Karpas-422 (cell line): ENCODE results near the gene LRRC2. TPM values are rescaled to one million over a fixed set of nuclear protein-coding genes. Genes with fewer than 3 reads are reported as not detected.

Experiments used
- DNase-seq: peaks from one replicate; pipeline ENCODE4 v3.0.0-alpha.2; 2015
- H2AFZ ChIP-seq: fragments of 200-600 bp; sonication (generic); 2 replicates; pipeline ENCODE4 v1.6.1; 2014; ENCODE audit warnings: antibody characterized with exemption, low read length, mixed read lengths
- H3K27ac ChIP-seq: fragments of 200-600 bp; sonication (generic); 2 replicates; pipeline ENCODE4 v1.5.1; 2014; ENCODE audit warnings: mild to moderate bottlenecking, low read length, moderate library complexity
- H3K27me3 ChIP-seq: fragments of 200-600 bp; sonication (generic); 2 replicates; pipeline ENCODE4 v1.6.1; 2014; ENCODE audit warnings: low read length, mixed read lengths
- H3K36me3 ChIP-seq: fragments of 200-600 bp; sonication (generic); 2 replicates; pipeline ENCODE4 v1.6.1; 2014; ENCODE audit warnings: low read length, mixed read lengths; ENCODE audit not compliant: insufficient read depth
- H3K4me1 ChIP-seq: fragments of 200-600 bp; sonication (generic); 2 replicates; pipeline ENCODE4 v1.6.1; 2014; ENCODE audit warnings: mild to moderate bottlenecking, low read length, mixed read lengths
- H3K4me2 ChIP-seq: fragments of 200-600 bp; sonication (generic); 2 replicates; pipeline ENCODE4 v1.6.1; 2014; ENCODE audit warnings: low read length, low read depth, mild to moderate bottlenecking; ENCODE audit not compliant: poor library complexity, severe bottlenecking
- H3K4me3 ChIP-seq: fragments of 200-600 bp; sonication (generic); 2 replicates; pipeline ENCODE4 v1.5.1; 2014; ENCODE audit warnings: mild to moderate bottlenecking, antibody characterized with exemption, low read length, mixed read lengths
- H3K79me2 ChIP-seq: fragments of 200-600 bp; sonication (generic); 2 replicates; pipeline ENCODE4 v1.6.1; 2014; ENCODE audit warnings: mild to moderate bottlenecking, low read length, mixed read lengths
- H3K9ac ChIP-seq: fragments of 200-600 bp; sonication (generic); 2 replicates; pipeline ENCODE4 v1.6.0; 2014; ENCODE audit warnings: low read length
- H3K9me2 ChIP-seq: fragments of 200-600 bp; sonication (generic), shearing (Covaris generic); replicated peaks from 2 replicates; pipeline ENCODE4 v1.6.0; 2014; ENCODE audit warnings: mild to moderate bottlenecking, low read length, moderate library complexity; ENCODE audit not compliant: insufficient read depth
- H3K9me3 ChIP-seq: fragments of 300-700, 200-600 bp; sonication (generic); 2 replicates; pipeline ENCODE4 v1.6.1; 2014; ENCODE audit warnings: low read length, mixed read lengths
- H4K20me1 ChIP-seq: fragments of 200-600 bp; sonication (generic); 2 replicates; pipeline ENCODE4 v1.6.1; 2014; ENCODE audit warnings: mild to moderate bottlenecking, antibody characterized with exemption, low read length, low read depth; ENCODE audit not compliant: insufficient read depth
- total RNA-seq: library from RNA; depleted of rRNA; stranded (reverse); fragments of >200 nt; shearing (Covaris generic); gene quantifications from 2 replicates; pipeline ENCODE4 v1.2.3, GENCODE V29; 2014; ENCODE audit warnings: low replicate concordance; rRNA removed

LRRC2 gene
- total RNA-seq, result not detected in 2 replicates

DNA sequence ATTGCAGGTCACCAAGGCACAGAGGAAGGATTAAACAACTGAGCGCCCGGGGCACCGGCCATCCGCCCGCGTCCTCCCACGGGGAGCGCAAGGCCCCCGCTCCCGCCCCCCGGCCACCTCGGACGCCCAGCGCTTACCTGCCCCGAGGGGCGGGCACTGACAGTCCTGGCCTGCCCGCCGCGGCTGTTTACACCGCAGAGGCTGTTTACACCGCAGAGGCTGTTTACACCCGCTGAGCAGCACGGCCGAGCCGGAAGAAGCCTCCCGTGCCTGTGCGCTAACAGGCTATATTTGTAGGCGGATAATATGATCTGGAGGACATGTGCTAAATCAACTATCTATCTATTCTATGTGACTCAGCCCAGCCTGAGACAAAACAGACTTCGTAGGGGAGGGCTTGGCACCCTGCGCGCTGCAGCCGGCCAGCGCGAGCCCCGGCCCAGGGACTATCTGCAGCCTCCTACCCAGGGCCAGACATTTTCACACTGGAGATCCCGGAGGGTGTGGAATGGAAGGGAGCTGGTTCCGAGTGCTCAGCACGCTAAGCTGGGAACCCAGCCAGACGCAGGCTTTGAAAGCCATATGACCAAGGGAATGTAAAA, at the start of gene LRRC2:
Gene LRRC2 (minus strand): TSS at position 263 of the 602 bp plus-strand sequence. CDS start 14,711 bp downstream, outside the sequence.
- no peaks in the 10 kb centered on the region for H3K9me3 ChIP-seq
- H3K9ac ChIP-seq, result no peak within 1 kb of the TSS
- H3K4me3 ChIP-seq, result no peak within 1 kb of the TSS

DNA sequence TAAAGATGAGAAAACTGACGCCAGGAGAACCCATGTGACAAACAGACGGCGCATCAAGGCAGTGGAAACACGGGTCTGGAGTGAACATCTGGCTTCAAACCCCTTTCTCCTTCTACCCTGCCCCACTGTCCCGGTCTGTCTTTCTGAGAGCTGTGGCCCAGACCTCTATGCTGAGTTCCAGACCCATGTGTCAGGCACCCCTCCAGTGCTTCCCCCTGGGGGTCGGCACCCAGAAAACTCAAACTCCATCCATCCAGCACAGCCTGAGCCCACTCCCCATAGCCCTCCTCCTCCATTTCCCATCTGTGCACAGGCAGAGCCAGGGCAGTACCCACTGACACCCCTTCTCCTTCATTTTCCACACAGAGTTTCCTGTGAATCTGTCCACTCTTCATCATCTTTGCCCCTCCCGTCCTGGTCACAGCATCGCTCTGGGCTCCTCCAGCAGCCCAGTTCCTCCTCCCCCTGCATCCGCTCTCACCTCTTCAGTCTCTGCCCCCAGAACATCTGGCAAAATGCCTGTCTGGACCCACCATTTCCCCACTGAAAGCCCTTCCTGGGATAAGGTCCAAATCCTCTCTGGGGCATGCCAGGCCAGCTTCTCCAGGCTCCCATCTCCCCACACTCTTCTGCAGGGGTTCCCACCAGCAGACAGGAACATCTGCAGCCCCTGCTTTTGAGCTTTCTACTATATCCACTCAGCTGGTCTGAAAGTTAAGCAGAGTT, 49.1 kb upstream of the LRRC2 start:
- Histone ChIP-seq H3K27ac (no peak overlapping the region), H3K36me3 (no peaks in the 10 kb centered on the region), H3K4me1 (no peaks in the 10 kb centered on the region), H4K20me1 (no peaks in the 10 kb centered on the region), H3K27me3 (no peaks in the 10 kb centered on the region), H3K9me2 (no peaks in the 10 kb centered on the region), H3K9ac (no peak overlapping the region), H3K79me2 (no peaks in the 10 kb centered on the region), H2AFZ (no peak overlapping the region), H3K4me3 (no peak overlapping the region), H3K9me3 (no peaks in the 10 kb centered on the region), H3K4me2 (no peak overlapping the region)
- no peak for DNase-seq

More for the DNA sequence above, at the start of gene LRRC2:
- Histone ChIP-seq H3K27ac (no peak within 1 kb of the TSS), H2AFZ (no peak within 1 kb of the TSS), H3K4me1 (no peaks in the 10 kb centered on the region), H3K36me3 (no peaks in the 10 kb centered on the region), H3K79me2 (no peaks in the 10 kb centered on the region), H4K20me1 (no peaks in the 10 kb centered on the region), H3K27me3 (no peaks in the 10 kb centered on the region), H3K4me2 (no peak within 1 kb of the TSS), H3K9me2 (no peaks in the 10 kb centered on the region)
- no peak for DNase-seq

- Histone ChIP-seq H3K4me1 (no peaks in the 10 kb centered on the region), H3K9me2 (no peaks in the 10 kb centered on the region), H3K4me2 (no peak overlapping the region), H4K20me1 (no peaks in the 10 kb centered on the region), H3K27me3 (no peaks in the 10 kb centered on the region), H3K36me3 (no peaks in the 10 kb centered on the region), H3K4me3 (no peak overlapping the region), H3K9me3 (no peaks in the 10 kb centered on the region), H3K79me2 (no peaks in the 10 kb centered on the region), H3K27ac (no peak overlapping the region), H2AFZ (no peak overlapping the region), H3K9ac (no peak overlapping the region)
- DNase-seq, result no peak
Measured at GRCh38 chr3:46614431-46614830, 48.3 kb upstream of the LRRC2 start.

GRCh38 chr3:46613313-46614005, 47.4 kb upstream of the LRRC2 start:
- Histone ChIP-seq H3K4me1 (no peaks in the 10 kb centered on the region), H3K27ac (no peak overlapping the region), H4K20me1 (no peaks in the 10 kb centered on the region), H3K79me2 (no peaks in the 10 kb centered on the region), H3K36me3 (no peaks in the 10 kb centered on the region), H3K9me3 (no peaks in the 10 kb centered on the region), H3K9me2 (no peaks in the 10 kb centered on the region), H3K4me3 (no peak overlapping the region), H3K4me2 (no peak overlapping the region), H2AFZ (no peak overlapping the region), H3K27me3 (no peaks in the 10 kb centered on the region), H3K9ac (no peak overlapping the region)
- no peak for DNase-seq

- Histone ChIP-seq H3K36me3 (no peaks in the 10 kb centered on the region), H3K9me3 (no peaks in the 10 kb centered on the region), H3K4me3 (no peak within 1 kb of the TSS), H4K20me1 (no peaks in the 10 kb centered on the region), H3K27me3 (no peaks in the 10 kb centered on the region), H3K9me2 (no peaks in the 10 kb centered on the region), H3K79me2 (no peaks in the 10 kb centered on the region), H3K9ac (no peak within 1 kb of the TSS), H3K27ac (no peak within 1 kb of the TSS), H3K4me1 (no peaks in the 10 kb centered on the region), H3K4me2 (no peak within 1 kb of the TSS), H2AFZ (no peak within 1 kb of the TSS)
- DNase-seq, result no peak
Measured at GRCh38 chr3:46612324-46612723, 46.2 kb upstream of the LRRC2 start, which contains the start of gene FAM240A. FAM240A (plus strand) TSS chr3:46612525; CDS start chr3:46612684, 159 bp downstream.

DNA sequence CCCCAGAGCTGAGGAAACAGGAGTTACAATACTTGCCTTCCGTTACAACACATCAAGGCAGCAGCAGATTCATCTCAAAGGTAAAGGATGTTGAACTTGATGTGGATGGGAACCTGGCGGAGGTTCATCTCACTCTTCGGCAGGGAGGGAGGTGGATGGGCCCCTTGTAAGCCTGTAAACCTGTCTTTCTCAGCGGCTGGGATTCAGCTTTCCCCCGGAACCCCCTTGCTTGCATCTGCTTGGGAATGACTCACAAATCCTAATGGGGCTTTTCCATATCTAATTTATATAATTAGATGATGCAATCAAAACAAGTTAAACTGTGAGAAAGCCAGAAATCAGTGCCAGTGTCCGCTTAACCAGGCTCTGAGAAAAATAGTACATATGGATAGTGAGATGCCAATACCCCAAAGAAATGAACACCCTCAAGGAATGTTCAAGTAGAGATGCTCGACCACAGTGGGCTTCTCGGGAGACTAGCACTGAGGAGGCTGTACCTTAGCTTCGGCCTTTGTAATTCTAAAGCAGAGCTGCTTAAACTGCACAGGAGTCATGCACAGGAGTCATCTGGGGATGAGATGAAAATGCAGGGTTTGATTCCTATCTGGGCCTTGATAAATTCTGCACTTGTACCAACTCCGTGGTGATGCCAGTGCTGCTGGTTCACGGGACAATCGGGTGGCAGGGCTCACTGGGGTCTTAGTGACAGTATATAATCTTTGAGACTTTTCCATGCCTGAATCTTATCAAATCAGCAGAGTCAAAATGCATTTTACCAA, 44.0 kb upstream of the LRRC2 start:
- H3K9me3 ChIP-seq, result no peaks in the 10 kb centered on the region

DNA sequence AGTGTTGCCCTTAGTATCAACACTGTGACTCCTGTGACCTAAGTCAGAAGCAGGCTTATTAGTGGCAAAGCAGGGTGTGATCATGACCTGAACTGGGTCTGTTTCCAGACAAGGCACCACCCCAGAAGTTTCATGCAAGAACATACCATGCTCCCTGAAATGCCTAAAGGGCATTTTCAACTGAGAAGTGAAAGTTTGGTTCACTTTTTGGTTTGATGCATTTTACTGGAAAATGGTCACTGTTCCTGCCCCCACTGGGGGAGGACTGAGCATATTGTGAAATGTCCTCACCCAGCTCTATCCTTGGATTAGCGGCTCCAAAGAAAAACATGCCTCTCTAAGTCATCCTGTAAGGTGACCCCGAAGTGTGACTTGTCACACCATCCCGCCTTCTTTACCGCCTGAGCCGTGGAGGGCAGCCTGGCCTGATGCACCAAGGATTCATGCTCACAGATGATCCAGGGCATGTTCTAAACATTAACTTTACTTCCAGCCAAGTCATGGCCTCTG, 43.2 kb upstream of the LRRC2 start:
- H3K4me3 ChIP-seq, result no peak overlapping the region

More for the DNA sequence above, 44.0 kb upstream of the LRRC2 start:
- Histone ChIP-seq H2AFZ (no peak overlapping the region), H3K9ac (no peak overlapping the region), H3K27me3 (no peaks in the 10 kb centered on the region), H3K79me2 (no peaks in the 10 kb centered on the region), H3K4me3 (no peak overlapping the region), H3K27ac (no peak overlapping the region), H3K9me2 (no peaks in the 10 kb centered on the region), H3K4me1 (no peaks in the 10 kb centered on the region), H3K4me2 (no peak overlapping the region), H3K36me3 (no peaks in the 10 kb centered on the region), H4K20me1 (no peaks in the 10 kb centered on the region)
- DNase-seq, result no peak

More for the DNA sequence above, 43.2 kb upstream of the LRRC2 start:
- Histone ChIP-seq H4K20me1 (no peaks in the 10 kb centered on the region), H3K27me3 (no peaks in the 10 kb centered on the region), H3K9ac (no peak overlapping the region), H3K79me2 (no peaks in the 10 kb centered on the region), H3K9me2 (no peaks in the 10 kb centered on the region), H3K4me2 (no peak overlapping the region), H3K36me3 (no peaks in the 10 kb centered on the region), H3K27ac (no peak overlapping the region), H3K9me3 (no peaks in the 10 kb centered on the region), H2AFZ (no peak overlapping the region), H3K4me1 (no peaks in the 10 kb centered on the region)
- DNase-seq, result no peak
